K562 treated with DMSO at 1 percent for 24 hours (cell line): ENCODE measurements around the gene OR2T6. TPM values are rescaled to one million over a fixed set of nuclear protein-coding genes. Genes with fewer than 3 reads are reported as not detected.

Experiments used
- total RNA-seq: library from RNA; unstranded; fragments of 300-600 nt; gene quantifications from 2 replicates; pipeline ENCODE4 v1.2.3, GENCODE V29; 2022; ENCODE audit warnings: low read depth; ENCODE audit not compliant: insufficient read depth

The OR2T6 gene
- total RNA-seq = not detected in 2 replicates

GRCh38 chr1:248375446-248375845, at the start of gene OR2T6:
Gene OR2T6, plus strand, starts transcription at chr1:248375746. Its CDS starts 11,863 bp downstream, at chr1:248387609.

GRCh38 chr1:248348475-248348874, 27.1 kb upstream of the OR2T6 start, which contains the start of gene OR14C36:
Gene OR14C36, plus strand, starts transcription at chr1:248348775. Its CDS starts 0 bp downstream, at chr1:248348775.

GRCh38 chr1:248361121-248361715, 14.3 kb upstream of the OR2T6 start, which contains the start of gene OR2T4:
Gene OR2T4, plus strand, starts transcription at chr1:248361665. Its CDS starts 0 bp downstream, at chr1:248361665.

GRCh38 chr1:248402748-248403147, 27.2 kb downstream of the OR2T6 start, which contains the start of gene OR2T1:
Gene OR2T1, plus strand, starts transcription at chr1:248403048. Its CDS starts 3,100 bp downstream, at chr1:248406148.

Other genes starting within 250 kb of the OR2T6 start
- gene OR2M5, start 230.6 kb upstream of the OR2T6 start, total RNA-seq = not detected in 2 replicates
- gene OR2M2, start 200.9 kb upstream of the OR2T6 start, total RNA-seq = not detected in 2 replicates
- gene OR2M3, start 178.5 kb upstream of the OR2T6 start, total RNA-seq = not detected in 2 replicates
- gene OR2M4, start 144.3 kb upstream of the OR2T6 start, total RNA-seq = not detected in 2 replicates
- not detected in 2 replicates for gene OR2T33, start 97.8 kb upstream of the OR2T6 start, total RNA-seq
- not detected in 2 replicates for gene OR2T12, start 72.3 kb upstream of the OR2T6 start, total RNA-seq
- gene OR2M7, start 51.2 kb upstream of the OR2T6 start, total RNA-seq = not detected in 2 replicates
- gene OR14C36, start 27.0 kb upstream of the OR2T6 start, total RNA-seq = not detected in 2 replicates
- not detected in 2 replicates for gene OR2T4, start 14.1 kb upstream of the OR2T6 start, total RNA-seq
- not detected in 2 replicates for gene OR2T1, start 27.3 kb downstream of the OR2T6 start, total RNA-seq
- not detected in 2 replicates for gene OR2T2, start 69.9 kb downstream of the OR2T6 start, total RNA-seq
- gene OR2T3, start 97.6 kb downstream of the OR2T6 start, total RNA-seq = not detected in 2 replicates
- not detected in 2 replicates for gene OR2T5, start 112.8 kb downstream of the OR2T6 start, total RNA-seq
- gene OR2G6, start 132.3 kb downstream of the OR2T6 start, total RNA-seq = not detected in 2 replicates
- not detected in 2 replicates for gene OR2T29, start 187.0 kb downstream of the OR2T6 start, total RNA-seq
- not detected in 2 replicates for gene OR2T34, start 199.0 kb downstream of the OR2T6 start, total RNA-seq
- gene OR2T10, start 222.0 kb downstream of the OR2T6 start, total RNA-seq = not detected in 2 replicates